SK-N-SH (cell line): ENCODE results near the gene PNKP. TPM values are rescaled to one million over a fixed set of nuclear protein-coding genes. Genes with fewer than 3 reads are reported as not detected.
A peak's percentile ranks its signal among the peaks of the same experiment; 100 is the strongest.

Source experiments
- CTCF ChIA-PET: fragments of 300-600, 350-600 bp; formaldehyde crosslinking; extraction: SDS; loops from one replicate; lab custom pipeline; 2021; lab: Yijun Ruan, JAX
- POLR2A ChIA-PET: fragments of 350-600 bp; sonication (Branson Sonifier 250); formaldehyde crosslinking; extraction: SDS; loops from one replicate; lab custom pipeline; 2020; ENCODE audit warnings: antibody characterized with exemption, inconsistent platforms; lab: Yijun Ruan, JAX
- DNase-seq: peaks from one replicate; pipeline ENCODE4 v3.0.0; 2012
- H2AFZ ChIP-seq: fragments of 200-600 bp; sonication (generic); 2 replicates; pipeline ENCODE4 v1.8.1; 2016; ENCODE audit warnings: antibody characterized with exemption, mild to moderate bottlenecking, low read depth
- H3F3A ChIP-seq: fragments of 200-600 bp; sonication (generic); replicated peaks from 2 replicates; pipeline ENCODE3; 2016; ENCODE audit warnings: antibody characterized with exemption, mild to moderate bottlenecking; ENCODE audit not compliant: insufficient read depth
- H3K27ac ChIP-seq, 2 experiments: fragments of 200-500 bp in 1 of 2; fragments of 200-600 bp in 1 of 2; sonication (Bioruptor generic) in 1 of 2; sonication (generic), shearing (Covaris generic) in 1 of 2; 2 replicates each; pipeline versions ENCODE4 v1.5.1 to v1.6.1; 2014 to 2016; ENCODE audit warnings: low read depth in 2 of 2, inconsistent platforms in 1 of 2, low read length in 1 of 2, mild to moderate bottlenecking in 1 of 2, mixed read lengths in 1 of 2
- H3K27me3 ChIP-seq: fragments of 200-600 bp; sonication (generic), shearing (Covaris generic); 2 replicates; pipeline ENCODE4 v1.6.1; 2016; ENCODE audit warnings: mixed run types; ENCODE audit not compliant: insufficient read depth
- H3K36me3 ChIP-seq, 2 experiments: fragments of 200-500 bp in 1 of 2; fragments of 200-600 bp in 1 of 2; sonication (Bioruptor generic) in 1 of 2; sonication (generic) in 1 of 2; replicated peaks in 1 of 2; 2 replicates each; pipeline versions ENCODE3 to v1.5.1; 2014 to 2016; ENCODE audit warnings: low read length in 1 of 2, mild to moderate bottlenecking in 1 of 2; ENCODE audit not compliant: insufficient read depth in 2 of 2, control insufficient read depth in 1 of 2
- H3K4me1 ChIP-seq, 2 experiments: fragments of 200-500 bp in 1 of 2; fragments of 200-600 bp in 1 of 2; sonication (Bioruptor generic) in 1 of 2; sonication (generic), shearing (Covaris generic) in 1 of 2; 2 replicates each; pipeline versions ENCODE4 v1.5.1 to v1.6.1; 2014 to 2016; ENCODE audit warnings: low read depth in 1 of 2, low read length in 1 of 2, mixed run types in 1 of 2; ENCODE audit not compliant: insufficient read depth in 2 of 2, control insufficient read depth in 1 of 2
- H3K4me2 ChIP-seq: fragments of 200-600 bp; sonication (generic), shearing (Covaris generic); 2 replicates; pipeline ENCODE4 v1.6.1; 2017; ENCODE audit warnings: mixed run types
- H3K4me3 ChIP-seq, 2 experiments: fragments of 200-500 bp in 1 of 2; fragments of 200-600 bp in 1 of 2; sonication (Bioruptor generic) in 1 of 2; sonication (generic), shearing (Covaris generic) in 1 of 2; 2 replicates each; pipeline versions ENCODE4 v1.5.1 to v1.8.1; 2014 to 2016; ENCODE audit warnings: low read depth in 2 of 2, inconsistent platforms in 1 of 2, low read length in 1 of 2, mild to moderate bottlenecking in 1 of 2, mixed read lengths in 1 of 2, moderate library complexity in 1 of 2
- H3K79me2 ChIP-seq: fragments of 200-600 bp; sonication (generic); 2 replicates; pipeline ENCODE4 v1.8.1; 2017; ENCODE audit warnings: mild to moderate bottlenecking; ENCODE audit not compliant: insufficient read depth
- H3K9ac ChIP-seq: fragments of 200-600 bp; sonication (generic); 2 replicates; pipeline ENCODE4 v1.6.1; 2017; ENCODE audit warnings: mixed run types
- H3K9me2 ChIP-seq: fragments of 200-600 bp; sonication (generic); 2 replicates; pipeline ENCODE4 v1.6.1; 2017; ENCODE audit warnings: mixed run types
- H3K9me3 ChIP-seq: fragments of 200-600 bp; sonication (generic); 2 replicates; pipeline ENCODE4 v1.6.1; 2017; ENCODE audit warnings: mixed run types, mild to moderate bottlenecking, moderate library complexity
- H4K20me1 ChIP-seq: fragments of 200-600 bp; sonication (generic); 2 replicates; pipeline ENCODE4 v1.6.1; 2017; ENCODE audit warnings: mild to moderate bottlenecking, mixed run types; ENCODE audit not compliant: insufficient read depth
- EZH2phosphoT487 ChIP-seq: fragments of 200-600 bp; sonication (generic); IDR thresholded peaks from 2 replicates; pipeline ENCODE4 v1.6.1; 2017; ENCODE audit warnings: low read depth, mixed run types, mild to moderate bottlenecking, antibody characterized with exemption, moderate library complexity, borderline replicate concordance
- FOSL2 ChIP-seq: IDR thresholded peaks from 2 replicates; pipeline ENCODE4 v1.4.0; 2012; ENCODE audit warnings: low read depth, mild to moderate bottlenecking, moderate library complexity, borderline replicate concordance
- FOXJ3 ChIP-seq: sonication (generic); formaldehyde crosslinking; IDR thresholded peaks from 2 replicates; pipeline ENCODE4 v1.5.1; 2020; ENCODE audit warnings: mild to moderate bottlenecking, missing genetic modification reagents
- GABPA ChIP-seq: IDR thresholded peaks from 2 replicates; pipeline ENCODE4 v1.4.0; 2012; ENCODE audit warnings: low read depth, mild to moderate bottlenecking
- MAX ChIP-seq: IDR thresholded peaks from 2 replicates; pipeline ENCODE4 v1.4.0; 2012; ENCODE audit warnings: low read depth
- SMC3 ChIP-seq: IDR thresholded peaks from 2 replicates; pipeline ENCODE4 v1.6.1; 2012; ENCODE audit warnings: low read depth, low read length, improper control_type of control experiment
- TAF1 ChIP-seq: IDR thresholded peaks from 2 replicates; pipeline ENCODE4 v1.6.1; 2012; ENCODE audit warnings: low read depth, mild to moderate bottlenecking, low read length, moderate library complexity, borderline replicate concordance
- TEAD4 ChIP-seq: IDR thresholded peaks from 2 replicates; pipeline ENCODE4 v1.4.0; 2012; ENCODE audit warnings: mild to moderate bottlenecking, borderline replicate concordance; ENCODE audit not compliant: insufficient read depth
- YY1 ChIP-seq: IDR thresholded peaks from 2 replicates; pipeline ENCODE4 v1.4.0; 2012; ENCODE audit warnings: low read depth, mild to moderate bottlenecking
- ZBTB33 ChIP-seq: IDR thresholded peaks from 2 replicates; pipeline ENCODE4 v1.4.0; 2012; ENCODE audit warnings: low read depth, borderline replicate concordance
- WGBS: methylation state at CpG from one replicate; pipeline ENCODE4 v1.1.6; 2017; ENCODE audit warnings: low lambda C conversion rate; 5-methylcytosine and 5-hydroxymethylcytosine counted together
- polyA plus RNA-seq, 3 experiments: library from polyadenylated mRNA; depleted of rRNA; stranded (reverse); fragments of >200 nt; gene quantifications; 2 replicates each; pipeline ENCODE4 v1.2.3, GENCODE V29; 2012
- TF ChIP-seq, protein P1 (sequence below): fragments of 200-600 bp; sonication (generic); IDR thresholded peaks from 2 replicates; pipeline ENCODE4 v1.6.1; 2017; ENCODE audit warnings: antibody characterized with exemption, mild to moderate bottlenecking, moderate library complexity
- TF ChIP-seq, protein P2 (sequence below): IDR thresholded peaks from 2 replicates; pipeline ENCODE4; 2012
- TF ChIP-seq, protein P3 (sequence below): IDR thresholded peaks from 2 replicates; pipeline ENCODE4 v1.6.1; 2012; ENCODE audit warnings: mild to moderate bottlenecking, low read depth, low read length, moderate library complexity

Gene PNKP
- polyA plus RNA-seq, 1 of the 3 experiments (the other 2 are of a cell fraction): 52.0 TPM

- Histone ChIP-seq H3F3A (peaks cover 41% of the 10 kb centered on the region), H3K9me2 (no peaks in the 10 kb centered on the region), H3K4me1 (peaks cover 12 to 13% of the 10 kb centered on the region in 2 experiments; a peak in 2 of 4 replicates), H3K4me3 (no peak overlapping the region), H3K9me3 (no peaks in the 10 kb centered on the region), H2AFZ (no peak overlapping the region), H4K20me1 (peaks cover 52% of the 10 kb centered on the region), H3K27me3 (no peaks in the 10 kb centered on the region), H3K79me2 (peaks cover 28% of the 10 kb centered on the region), H3K36me3 (peaks cover 26 to 66% of the 10 kb centered on the region in 2 experiments), H3K27ac (peak overlapping the region in 1 of 2 experiments; percentile 40; a peak in 2 of 4 replicates), H3K4me2 (no peak overlapping the region), H3K9ac (no peak overlapping the region)
- TF ChIP-seq FOSL2 (no peak), SMC3 (no peak), ZBTB33 (no peak), MAX (no peak), YY1 (no peak), EZH2phosphoT487 (no peak), GABPA (no peak), FOXJ3 (CRISPR knock-in tag) (no peak), TAF1 (no peak), TEAD4 (no peak)
- TF ChIP-seq, protein P1, sequence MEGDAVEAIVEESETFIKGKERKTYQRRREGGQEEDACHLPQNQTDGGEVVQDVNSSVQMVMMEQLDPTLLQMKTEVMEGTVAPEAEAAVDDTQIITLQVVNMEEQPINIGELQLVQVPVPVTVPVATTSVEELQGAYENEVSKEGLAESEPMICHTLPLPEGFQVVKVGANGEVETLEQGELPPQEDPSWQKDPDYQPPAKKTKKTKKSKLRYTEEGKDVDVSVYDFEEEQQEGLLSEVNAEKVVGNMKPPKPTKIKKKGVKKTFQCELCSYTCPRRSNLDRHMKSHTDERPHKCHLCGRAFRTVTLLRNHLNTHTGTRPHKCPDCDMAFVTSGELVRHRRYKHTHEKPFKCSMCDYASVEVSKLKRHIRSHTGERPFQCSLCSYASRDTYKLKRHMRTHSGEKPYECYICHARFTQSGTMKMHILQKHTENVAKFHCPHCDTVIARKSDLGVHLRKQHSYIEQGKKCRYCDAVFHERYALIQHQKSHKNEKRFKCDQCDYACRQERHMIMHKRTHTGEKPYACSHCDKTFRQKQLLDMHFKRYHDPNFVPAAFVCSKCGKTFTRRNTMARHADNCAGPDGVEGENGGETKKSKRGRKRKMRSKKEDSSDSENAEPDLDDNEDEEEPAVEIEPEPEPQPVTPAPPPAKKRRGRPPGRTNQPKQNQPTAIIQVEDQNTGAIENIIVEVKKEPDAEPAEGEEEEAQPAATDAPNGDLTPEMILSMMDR: no peak
- TF ChIP-seq, protein P2, sequence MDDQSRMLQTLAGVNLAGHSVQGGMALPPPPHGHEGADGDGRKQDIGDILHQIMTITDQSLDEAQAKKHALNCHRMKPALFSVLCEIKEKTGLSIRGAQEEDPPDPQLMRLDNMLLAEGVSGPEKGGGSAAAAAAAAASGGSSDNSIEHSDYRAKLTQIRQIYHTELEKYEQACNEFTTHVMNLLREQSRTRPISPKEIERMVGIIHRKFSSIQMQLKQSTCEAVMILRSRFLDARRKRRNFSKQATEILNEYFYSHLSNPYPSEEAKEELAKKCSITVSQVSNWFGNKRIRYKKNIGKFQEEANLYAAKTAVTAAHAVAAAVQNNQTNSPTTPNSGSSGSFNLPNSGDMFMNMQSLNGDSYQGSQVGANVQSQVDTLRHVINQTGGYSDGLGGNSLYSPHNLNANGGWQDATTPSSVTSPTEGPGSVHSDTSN: no peak
- TF ChIP-seq, protein P3, sequence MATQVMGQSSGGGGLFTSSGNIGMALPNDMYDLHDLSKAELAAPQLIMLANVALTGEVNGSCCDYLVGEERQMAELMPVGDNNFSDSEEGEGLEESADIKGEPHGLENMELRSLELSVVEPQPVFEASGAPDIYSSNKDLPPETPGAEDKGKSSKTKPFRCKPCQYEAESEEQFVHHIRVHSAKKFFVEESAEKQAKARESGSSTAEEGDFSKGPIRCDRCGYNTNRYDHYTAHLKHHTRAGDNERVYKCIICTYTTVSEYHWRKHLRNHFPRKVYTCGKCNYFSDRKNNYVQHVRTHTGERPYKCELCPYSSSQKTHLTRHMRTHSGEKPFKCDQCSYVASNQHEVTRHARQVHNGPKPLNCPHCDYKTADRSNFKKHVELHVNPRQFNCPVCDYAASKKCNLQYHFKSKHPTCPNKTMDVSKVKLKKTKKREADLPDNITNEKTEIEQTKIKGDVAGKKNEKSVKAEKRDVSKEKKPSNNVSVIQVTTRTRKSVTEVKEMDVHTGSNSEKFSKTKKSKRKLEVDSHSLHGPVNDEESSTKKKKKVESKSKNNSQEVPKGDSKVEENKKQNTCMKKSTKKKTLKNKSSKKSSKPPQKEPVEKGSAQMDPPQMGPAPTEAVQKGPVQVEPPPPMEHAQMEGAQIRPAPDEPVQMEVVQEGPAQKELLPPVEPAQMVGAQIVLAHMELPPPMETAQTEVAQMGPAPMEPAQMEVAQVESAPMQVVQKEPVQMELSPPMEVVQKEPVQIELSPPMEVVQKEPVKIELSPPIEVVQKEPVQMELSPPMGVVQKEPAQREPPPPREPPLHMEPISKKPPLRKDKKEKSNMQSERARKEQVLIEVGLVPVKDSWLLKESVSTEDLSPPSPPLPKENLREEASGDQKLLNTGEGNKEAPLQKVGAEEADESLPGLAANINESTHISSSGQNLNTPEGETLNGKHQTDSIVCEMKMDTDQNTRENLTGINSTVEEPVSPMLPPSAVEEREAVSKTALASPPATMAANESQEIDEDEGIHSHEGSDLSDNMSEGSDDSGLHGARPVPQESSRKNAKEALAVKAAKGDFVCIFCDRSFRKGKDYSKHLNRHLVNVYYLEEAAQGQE: no peak
- ChIA-PET POLR2A (interaction anchor here (0.9 to 1.9 kb wide), 2 partner anchors 9 kb away, joined by 3 to 16 read pairs; partner anchors contain the start of gene PTOV1), CTCF (no interaction called here)
- 80% methylated on average over 11 of the region's 17 CpGs for WGBS
- DNase-seq: no peak
Observed at GRCh38 chr19:49860336-49861102, 6.9 kb downstream of the PNKP start.
